Vagina (tissue), 2 donors: ENCODE results near the gene MAN2B2. TPM values are rescaled to one million over a fixed set of nuclear protein-coding genes. Genes with fewer than 3 reads are reported as not detected.

Source experiments
- DNase-seq, 2 donors: peaks; one replicate each; pipeline ENCODE4 v3.0.0-alpha.2; 2017; ENCODE audit errors: extremely low spot score in 2 of 2
- H3K27ac ChIP-seq: fragments of 200-600 bp; sonication (generic); one replicate; pipeline ENCODE4 v1.5.1; 2019
- H3K27me3 ChIP-seq: fragments of 200-600 bp; sonication (generic); one replicate; pipeline ENCODE4 v1.5.1; 2019
- H3K36me3 ChIP-seq, 2 donors: fragments of 200-600 bp; sonication (generic); one replicate each; pipeline ENCODE4 v1.5.1; 2017 to 2019
- H3K4me1 ChIP-seq: fragments of 200-600 bp; sonication (generic); one replicate; pipeline ENCODE4 v1.5.1; 2019
- H3K4me3 ChIP-seq, 2 donors: fragments of 200-600 bp; sonication (generic); 1 replicate in 1 of 2; 2 replicates in 1 of 2; pipeline ENCODE4 v1.5.1; 2016 to 2019
- H3K9me3 ChIP-seq: fragments of 200-600 bp; sonication (generic); one replicate; pipeline ENCODE4 v1.5.1; 2019
- POLR2A ChIP-seq, 2 donors: fragments of 450-650 bp; IDR thresholded peaks; one replicate each; pipeline ENCODE4 v1.6.1; 2017; ENCODE audit warnings: antibody characterized with exemption in 2 of 2, mild to moderate bottlenecking in 2 of 2, moderate library complexity in 2 of 2
- POLR2AphosphoS5 ChIP-seq, 2 donors: sonication (generic); formaldehyde crosslinking; IDR thresholded peaks; one replicate each; pipeline ENCODE4 v1.9.0; 2017; ENCODE audit warnings: antibody characterized with exemption in 2 of 2, mild to moderate bottlenecking in 2 of 2, low read depth in 1 of 2; ENCODE audit not compliant: insufficient read depth in 1 of 2
- intact Hi-C: fragments of 100-400 bp; cut with DNase I; formaldehyde crosslinking; loops from one replicate; pipeline ENCODE4 v1.15.1; 2023
- total RNA-seq: library from RNA; depleted of rRNA; stranded (reverse); fragments of >200 nt; gene quantifications from one replicate; pipeline ENCODE4 v1.2.3, GENCODE V29; 2016
- TF ChIP-seq, protein P1 (sequence below), 3 experiments: fragments of 450-650 bp in 2 of 3; fragments of 200-600 bp in 1 of 3; sonication (generic) in 1 of 3; IDR thresholded peaks; one replicate each; pipeline ENCODE4 v1.5.1; 2017 to 2019; ENCODE audit warnings: antibody characterized with exemption in 3 of 3, mild to moderate bottlenecking in 2 of 3, moderate library complexity in 2 of 3

The MAN2B2 gene
- total RNA-seq, 1 donor from 2014 or later = 26.3 TPM

DNA sequence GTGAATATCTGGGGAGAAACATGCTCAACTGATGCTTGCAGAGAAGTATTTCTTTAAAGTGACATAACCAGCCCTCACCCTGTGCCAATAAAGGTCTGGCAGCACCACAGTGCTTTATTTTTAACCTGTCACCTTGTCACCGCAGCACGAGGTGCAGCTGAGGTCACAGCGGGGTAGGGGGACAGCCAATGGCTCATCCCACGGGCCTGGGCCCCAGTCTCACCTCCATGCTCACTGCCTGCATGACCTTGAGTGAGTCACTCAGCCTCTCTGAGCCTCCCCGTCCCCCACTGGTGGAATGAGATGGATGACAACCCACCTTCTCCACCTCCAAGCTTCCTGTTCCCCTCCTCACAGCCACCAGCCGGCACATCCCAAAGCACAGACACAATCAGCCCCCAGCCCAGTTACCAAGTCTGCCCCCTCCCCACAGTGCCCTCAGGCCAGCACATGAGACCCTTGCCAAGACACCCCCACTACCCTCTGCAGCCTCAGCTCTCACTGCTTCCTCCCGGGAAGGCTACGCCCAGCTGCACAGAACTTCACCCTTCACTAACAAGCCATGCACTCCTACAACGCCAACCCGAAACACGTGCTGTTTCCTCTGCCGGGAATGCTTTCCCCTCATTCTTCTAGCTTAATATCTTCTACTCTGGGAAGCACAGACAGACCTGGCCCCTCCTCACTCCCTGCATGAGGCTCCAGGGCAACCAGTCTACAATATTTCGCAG lies 24.9 kb upstream of the MAN2B2 start:
- DNase-seq = no peak
- Histone ChIP-seq H3K4me1 (no peaks in the 10 kb centered on the region), H3K9me3 (no peaks in the 10 kb centered on the region), H3K4me3 (no peak overlapping the region), H3K27me3 (no peaks in the 10 kb centered on the region), H3K27ac (no peak overlapping the region), H3K36me3 (no peaks in the 10 kb centered on the region)
- TF ChIP-seq POLR2AphosphoS5 (IDR thresholded peaks at IDR 0.05; ENCODE audit: insufficient read depth in 1 of 2, low read depth in 1 of 2) (no peak), POLR2A (IDR thresholded peaks at IDR 0.05) (no peak)
- TF ChIP-seq, protein P1, sequence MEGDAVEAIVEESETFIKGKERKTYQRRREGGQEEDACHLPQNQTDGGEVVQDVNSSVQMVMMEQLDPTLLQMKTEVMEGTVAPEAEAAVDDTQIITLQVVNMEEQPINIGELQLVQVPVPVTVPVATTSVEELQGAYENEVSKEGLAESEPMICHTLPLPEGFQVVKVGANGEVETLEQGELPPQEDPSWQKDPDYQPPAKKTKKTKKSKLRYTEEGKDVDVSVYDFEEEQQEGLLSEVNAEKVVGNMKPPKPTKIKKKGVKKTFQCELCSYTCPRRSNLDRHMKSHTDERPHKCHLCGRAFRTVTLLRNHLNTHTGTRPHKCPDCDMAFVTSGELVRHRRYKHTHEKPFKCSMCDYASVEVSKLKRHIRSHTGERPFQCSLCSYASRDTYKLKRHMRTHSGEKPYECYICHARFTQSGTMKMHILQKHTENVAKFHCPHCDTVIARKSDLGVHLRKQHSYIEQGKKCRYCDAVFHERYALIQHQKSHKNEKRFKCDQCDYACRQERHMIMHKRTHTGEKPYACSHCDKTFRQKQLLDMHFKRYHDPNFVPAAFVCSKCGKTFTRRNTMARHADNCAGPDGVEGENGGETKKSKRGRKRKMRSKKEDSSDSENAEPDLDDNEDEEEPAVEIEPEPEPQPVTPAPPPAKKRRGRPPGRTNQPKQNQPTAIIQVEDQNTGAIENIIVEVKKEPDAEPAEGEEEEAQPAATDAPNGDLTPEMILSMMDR (IDR thresholded peaks at IDR 0.05) = no peak
- intact Hi-C loops = no loop called here

DNA sequence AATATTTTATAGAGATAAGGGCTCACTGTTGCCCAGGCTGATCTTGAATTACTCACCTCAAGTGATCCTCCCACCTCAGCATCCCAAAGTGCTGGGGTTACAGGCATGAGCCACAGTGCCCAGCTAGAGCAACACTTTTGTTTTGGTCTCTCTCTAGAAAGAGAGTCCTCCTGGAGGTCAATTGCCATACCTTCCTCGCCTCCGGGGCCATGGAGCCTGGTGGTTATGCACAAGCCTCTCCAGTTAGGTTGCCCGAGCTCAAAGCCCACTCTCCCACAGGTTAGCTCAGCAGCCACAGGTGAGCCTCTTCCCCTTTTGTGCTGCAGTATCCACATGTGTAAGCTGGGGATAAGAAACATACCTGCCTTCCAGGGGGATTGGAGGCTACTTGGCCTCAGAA lies 24.2 kb upstream of the MAN2B2 start:
- Histone ChIP-seq H3K4me3 (no peak overlapping the region), H3K27ac (no peak overlapping the region), H3K27me3 (no peaks in the 10 kb centered on the region), H3K9me3 (no peaks in the 10 kb centered on the region), H3K36me3 (no peaks in the 10 kb centered on the region), H3K4me1 (no peaks in the 10 kb centered on the region)
- TF ChIP-seq, protein P1 (IDR thresholded peaks at IDR 0.05) = no peak
- DNase-seq = no peak
- intact Hi-C loops = no loop called here

DNA sequence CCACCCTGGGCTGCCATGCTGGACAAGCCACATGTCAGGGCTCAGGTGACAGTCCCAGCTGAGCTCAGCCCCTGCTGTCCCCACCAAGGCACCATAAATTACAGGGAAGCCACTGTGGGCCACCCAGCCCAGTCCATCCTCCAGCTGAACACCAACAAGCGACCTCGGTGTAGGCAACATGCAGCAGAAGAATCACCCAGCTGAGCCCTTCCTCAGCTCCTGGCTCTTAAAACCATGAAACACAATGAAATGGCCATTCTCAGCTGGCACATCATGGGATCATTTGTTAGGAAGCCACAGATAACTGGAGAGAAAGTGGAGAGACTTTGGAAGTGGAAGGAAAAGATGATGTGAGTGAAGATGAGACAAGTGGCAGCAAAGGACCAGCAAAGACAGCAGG lies 23.3 kb upstream of the MAN2B2 start:
- H3K4me3 ChIP-seq = no peak overlapping the region

DNA sequence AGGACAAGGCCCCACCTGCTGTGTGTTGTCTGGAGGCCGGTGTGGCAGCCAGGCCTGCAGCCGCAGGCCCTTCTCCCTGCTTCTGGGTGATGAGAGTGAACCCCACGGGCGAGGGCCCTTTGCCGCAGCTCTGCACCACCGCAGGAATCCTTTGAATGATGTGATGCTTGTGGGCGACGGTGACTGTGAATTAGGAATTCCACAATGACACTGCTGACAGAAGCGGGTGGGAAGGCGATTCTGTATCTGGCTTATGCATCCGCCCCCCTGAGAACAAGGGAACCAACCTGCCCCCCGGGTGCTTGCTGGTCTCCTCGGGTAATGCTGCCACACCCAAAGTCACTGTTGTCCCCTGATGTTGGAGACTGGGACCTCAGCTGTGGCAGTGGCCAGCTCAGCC lies 19.5 kb upstream of the MAN2B2 start:
- Histone ChIP-seq H3K4me3 (no peak overlapping the region), H3K36me3 (no peaks in the 10 kb centered on the region), H3K9me3 (no peaks in the 10 kb centered on the region), H3K4me1 (no peaks in the 10 kb centered on the region), H3K27me3 (no peaks in the 10 kb centered on the region), H3K27ac (no peak overlapping the region)
- TF ChIP-seq POLR2AphosphoS5 (IDR thresholded peaks at IDR 0.05; ENCODE audit: insufficient read depth in 1 of 2, low read depth in 1 of 2) (no peak), POLR2A (IDR thresholded peaks at IDR 0.05) (no peak)
- TF ChIP-seq, protein P1 (IDR thresholded peaks at IDR 0.05) = no peak
- no peak for DNase-seq
- intact Hi-C loops = no loop called here

More for the DNA sequence above, 23.3 kb upstream of the MAN2B2 start:
- H3K36me3 ChIP-seq = no peaks in the 10 kb centered on the region
- TF ChIP-seq, protein P1 (IDR thresholded peaks at IDR 0.05) = no peak
- no peak for TF ChIP-seq POLR2AphosphoS5 (IDR thresholded peaks at IDR 0.05; ENCODE audit: insufficient read depth in 1 of 2, low read depth in 1 of 2)
- no peak for TF ChIP-seq POLR2A (IDR thresholded peaks at IDR 0.05)
- H3K27ac ChIP-seq = no peak overlapping the region
- intact Hi-C loops = no loop called here
- H3K4me1 ChIP-seq = no peaks in the 10 kb centered on the region
- H3K9me3 ChIP-seq = no peaks in the 10 kb centered on the region
- no peaks in the 10 kb centered on the region for H3K27me3 ChIP-seq
- DNase-seq = no peak

DNA sequence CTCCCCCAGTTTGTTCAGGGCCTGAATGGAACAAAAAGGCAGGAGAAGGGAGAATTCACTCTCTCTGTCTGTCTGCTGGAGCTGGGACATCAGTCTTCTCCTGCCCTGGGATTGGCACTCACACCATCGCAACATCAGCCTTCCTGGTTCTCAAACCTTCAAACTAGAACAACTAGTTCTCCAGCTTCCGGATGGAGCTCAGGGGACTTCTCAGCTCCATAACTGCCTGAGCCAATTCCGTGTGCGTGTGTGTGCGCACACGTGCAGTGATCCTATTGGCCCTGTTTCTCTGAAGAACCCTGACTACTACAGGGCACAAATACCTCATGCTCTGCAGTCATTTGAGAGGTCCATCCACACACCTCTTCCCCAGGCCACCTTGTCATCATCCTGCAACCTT lies 18.7 kb upstream of the MAN2B2 start:
- DNase-seq = no peak
- TF ChIP-seq POLR2AphosphoS5 (IDR thresholded peaks at IDR 0.05; ENCODE audit: insufficient read depth in 1 of 2, low read depth in 1 of 2) = no peak
- no peak for TF ChIP-seq POLR2A (IDR thresholded peaks at IDR 0.05)
- TF ChIP-seq, protein P1 (IDR thresholded peaks at IDR 0.05) = no peak
- Histone ChIP-seq H3K4me3 (no peak overlapping the region), H3K27me3 (no peaks in the 10 kb centered on the region), H3K9me3 (no peaks in the 10 kb centered on the region), H3K4me1 (no peaks in the 10 kb centered on the region), H3K36me3 (no peaks in the 10 kb centered on the region), H3K27ac (no peak overlapping the region)
- intact Hi-C loops = no loop called here
